SK-N-SH (cell line): ENCODE results near the gene STK25. TPM values are rescaled to one million over a fixed set of nuclear protein-coding genes. Genes with fewer than 3 reads are reported as not detected.

ENCODE experiments used
- CTCF ChIA-PET: fragments of 300-600, 350-600 bp; formaldehyde crosslinking; extraction: SDS; loops from one replicate; lab custom pipeline; 2021; lab: Yijun Ruan, JAX
- POLR2A ChIA-PET: fragments of 350-600 bp; sonication (Branson Sonifier 250); formaldehyde crosslinking; extraction: SDS; loops from one replicate; lab custom pipeline; 2020; ENCODE audit warnings: antibody characterized with exemption, inconsistent platforms; lab: Yijun Ruan, JAX
- DNase-seq: peaks from one replicate; pipeline ENCODE4 v3.0.0; 2012
- H2AFZ ChIP-seq: fragments of 200-600 bp; sonication (generic); 2 replicates; pipeline ENCODE4 v1.8.1; 2016; ENCODE audit warnings: antibody characterized with exemption, mild to moderate bottlenecking, low read depth
- H3F3A ChIP-seq: fragments of 200-600 bp; sonication (generic); replicated peaks from 2 replicates; pipeline ENCODE3; 2016; ENCODE audit warnings: antibody characterized with exemption, mild to moderate bottlenecking; ENCODE audit not compliant: insufficient read depth
- H3K27ac ChIP-seq, 2 experiments: fragments of 200-500 bp in 1 of 2; fragments of 200-600 bp in 1 of 2; sonication (Bioruptor generic) in 1 of 2; sonication (generic), shearing (Covaris generic) in 1 of 2; 2 replicates each; pipeline versions ENCODE4 v1.5.1 to v1.6.1; 2014 to 2016; ENCODE audit warnings: low read depth in 2 of 2, inconsistent platforms in 1 of 2, low read length in 1 of 2, mild to moderate bottlenecking in 1 of 2, mixed read lengths in 1 of 2
- H3K27me3 ChIP-seq: fragments of 200-600 bp; sonication (generic), shearing (Covaris generic); 2 replicates; pipeline ENCODE4 v1.6.1; 2016; ENCODE audit warnings: mixed run types; ENCODE audit not compliant: insufficient read depth
- H3K36me3 ChIP-seq, 2 experiments: fragments of 200-500 bp in 1 of 2; fragments of 200-600 bp in 1 of 2; sonication (Bioruptor generic) in 1 of 2; sonication (generic) in 1 of 2; replicated peaks in 1 of 2; 2 replicates each; pipeline versions ENCODE3 to v1.5.1; 2014 to 2016; ENCODE audit warnings: low read length in 1 of 2, mild to moderate bottlenecking in 1 of 2; ENCODE audit not compliant: insufficient read depth in 2 of 2, control insufficient read depth in 1 of 2
- H3K4me1 ChIP-seq, 2 experiments: fragments of 200-500 bp in 1 of 2; fragments of 200-600 bp in 1 of 2; sonication (Bioruptor generic) in 1 of 2; sonication (generic), shearing (Covaris generic) in 1 of 2; 2 replicates each; pipeline versions ENCODE4 v1.5.1 to v1.6.1; 2014 to 2016; ENCODE audit warnings: low read depth in 1 of 2, low read length in 1 of 2, mixed run types in 1 of 2; ENCODE audit not compliant: insufficient read depth in 2 of 2, control insufficient read depth in 1 of 2
- H3K4me2 ChIP-seq: fragments of 200-600 bp; sonication (generic), shearing (Covaris generic); 2 replicates; pipeline ENCODE4 v1.6.1; 2017; ENCODE audit warnings: mixed run types
- H3K4me3 ChIP-seq, 2 experiments: fragments of 200-500 bp in 1 of 2; fragments of 200-600 bp in 1 of 2; sonication (Bioruptor generic) in 1 of 2; sonication (generic), shearing (Covaris generic) in 1 of 2; 2 replicates each; pipeline versions ENCODE4 v1.5.1 to v1.8.1; 2014 to 2016; ENCODE audit warnings: low read depth in 2 of 2, inconsistent platforms in 1 of 2, low read length in 1 of 2, mild to moderate bottlenecking in 1 of 2, mixed read lengths in 1 of 2, moderate library complexity in 1 of 2
- H3K79me2 ChIP-seq: fragments of 200-600 bp; sonication (generic); 2 replicates; pipeline ENCODE4 v1.8.1; 2017; ENCODE audit warnings: mild to moderate bottlenecking; ENCODE audit not compliant: insufficient read depth
- H3K9ac ChIP-seq: fragments of 200-600 bp; sonication (generic); 2 replicates; pipeline ENCODE4 v1.6.1; 2017; ENCODE audit warnings: mixed run types
- H3K9me2 ChIP-seq: fragments of 200-600 bp; sonication (generic); 2 replicates; pipeline ENCODE4 v1.6.1; 2017; ENCODE audit warnings: mixed run types
- H3K9me3 ChIP-seq: fragments of 200-600 bp; sonication (generic); 2 replicates; pipeline ENCODE4 v1.6.1; 2017; ENCODE audit warnings: mixed run types, mild to moderate bottlenecking, moderate library complexity
- H4K20me1 ChIP-seq: fragments of 200-600 bp; sonication (generic); 2 replicates; pipeline ENCODE4 v1.6.1; 2017; ENCODE audit warnings: mild to moderate bottlenecking, mixed run types; ENCODE audit not compliant: insufficient read depth
- EZH2phosphoT487 ChIP-seq: fragments of 200-600 bp; sonication (generic); IDR thresholded peaks from 2 replicates; pipeline ENCODE4 v1.6.1; 2017; ENCODE audit warnings: low read depth, mixed run types, mild to moderate bottlenecking, antibody characterized with exemption, moderate library complexity, borderline replicate concordance
- FOXJ3 ChIP-seq: sonication (generic); formaldehyde crosslinking; IDR thresholded peaks from 2 replicates; pipeline ENCODE4 v1.5.1; 2020; ENCODE audit warnings: mild to moderate bottlenecking, missing genetic modification reagents
- GABPA ChIP-seq: IDR thresholded peaks from 2 replicates; pipeline ENCODE4 v1.4.0; 2012; ENCODE audit warnings: low read depth, mild to moderate bottlenecking
- GATA2 ChIP-seq: sonication (generic); formaldehyde crosslinking; IDR thresholded peaks from 2 replicates; pipeline ENCODE4 v1.5.0; 2020; ENCODE audit warnings: mild to moderate bottlenecking, missing genetic modification reagents
- JUND ChIP-seq: IDR thresholded peaks from 2 replicates; pipeline ENCODE4 v1.4.0; 2012
- MEF2A ChIP-seq: IDR thresholded peaks from 2 replicates; pipeline ENCODE4 v1.4.0; 2012; ENCODE audit warnings: low read depth, borderline replicate concordance
- MXI1 ChIP-seq: IDR thresholded peaks from 2 replicates; pipeline ENCODE4 v1.6.1; 2012; ENCODE audit warnings: mild to moderate bottlenecking, low read depth, low read length, improper control_type of control experiment
- NFIC ChIP-seq: IDR thresholded peaks from 2 replicates; pipeline ENCODE4 v1.4.0; 2012; ENCODE audit warnings: borderline replicate concordance
- RAD21 ChIP-seq: IDR thresholded peaks from 2 replicates; pipeline ENCODE4 v1.6.1; 2012; ENCODE audit warnings: mild to moderate bottlenecking, low read length
- RCOR1 ChIP-seq: fragments of 150-350 bp; IDR thresholded peaks from 2 replicates; pipeline ENCODE4 v1.6.1; 2017; ENCODE audit warnings: antibody characterized with exemption, low read length
- RFX5 ChIP-seq: IDR thresholded peaks from 2 replicates; pipeline ENCODE4 v1.6.1; 2012; ENCODE audit warnings: mild to moderate bottlenecking, improper control_type of control experiment, low read length
- SIN3A ChIP-seq: IDR thresholded peaks from 2 replicates; pipeline ENCODE4 v1.6.1; 2012; ENCODE audit warnings: low read depth, mild to moderate bottlenecking, low read length, moderate library complexity, borderline replicate concordance
- TAF1 ChIP-seq: IDR thresholded peaks from 2 replicates; pipeline ENCODE4 v1.6.1; 2012; ENCODE audit warnings: low read depth, mild to moderate bottlenecking, low read length, moderate library complexity, borderline replicate concordance
- TCF12 ChIP-seq: IDR thresholded peaks from 2 replicates; pipeline ENCODE4 v1.4.0; 2012
- TEAD4 ChIP-seq: IDR thresholded peaks from 2 replicates; pipeline ENCODE4 v1.4.0; 2012; ENCODE audit warnings: mild to moderate bottlenecking, borderline replicate concordance; ENCODE audit not compliant: insufficient read depth
- YY1 ChIP-seq: IDR thresholded peaks from 2 replicates; pipeline ENCODE4 v1.4.0; 2012; ENCODE audit warnings: low read depth, mild to moderate bottlenecking
- WGBS: methylation state at CpG from one replicate; pipeline ENCODE4 v1.1.6; 2017; ENCODE audit warnings: low lambda C conversion rate; 5-methylcytosine and 5-hydroxymethylcytosine counted together
- polyA plus RNA-seq, 3 experiments: library from polyadenylated mRNA; depleted of rRNA; stranded (reverse); fragments of >200 nt; gene quantifications; 2 replicates each; pipeline ENCODE4 v1.2.3, GENCODE V29; 2012
- TF ChIP-seq, protein P1 (sequence below): IDR thresholded peaks from 2 replicates; pipeline ENCODE4 v1.6.1; 2012; ENCODE audit warnings: mild to moderate bottlenecking, low read depth, low read length, moderate library complexity
- TF ChIP-seq, protein P2 (sequence below): IDR thresholded peaks from 2 replicates; pipeline ENCODE4 v1.4.0; 2012; ENCODE audit warnings: low read depth, borderline replicate concordance
- TF ChIP-seq, protein P3 (sequence below): fragments of 200-600 bp; sonication (generic); IDR thresholded peaks from 2 replicates; pipeline ENCODE4 v1.6.1; 2017; ENCODE audit warnings: antibody characterized with exemption, mild to moderate bottlenecking, moderate library complexity
- TF ChIP-seq, protein P4 (sequence below): fragments of 150-350 bp; IDR thresholded peaks from 2 replicates; pipeline ENCODE4 v1.6.1; 2016; ENCODE audit warnings: mild to moderate bottlenecking, low read depth, low read length
- TF ChIP-seq, protein P5 (sequence below): IDR thresholded peaks from 2 replicates; pipeline ENCODE4 v1.4.0; 2012; ENCODE audit warnings: low read depth

STK25 gene
- polyA plus RNA-seq, 1 of the 3 experiments (the other 2 are of a cell fraction): 236 TPM

DNA sequence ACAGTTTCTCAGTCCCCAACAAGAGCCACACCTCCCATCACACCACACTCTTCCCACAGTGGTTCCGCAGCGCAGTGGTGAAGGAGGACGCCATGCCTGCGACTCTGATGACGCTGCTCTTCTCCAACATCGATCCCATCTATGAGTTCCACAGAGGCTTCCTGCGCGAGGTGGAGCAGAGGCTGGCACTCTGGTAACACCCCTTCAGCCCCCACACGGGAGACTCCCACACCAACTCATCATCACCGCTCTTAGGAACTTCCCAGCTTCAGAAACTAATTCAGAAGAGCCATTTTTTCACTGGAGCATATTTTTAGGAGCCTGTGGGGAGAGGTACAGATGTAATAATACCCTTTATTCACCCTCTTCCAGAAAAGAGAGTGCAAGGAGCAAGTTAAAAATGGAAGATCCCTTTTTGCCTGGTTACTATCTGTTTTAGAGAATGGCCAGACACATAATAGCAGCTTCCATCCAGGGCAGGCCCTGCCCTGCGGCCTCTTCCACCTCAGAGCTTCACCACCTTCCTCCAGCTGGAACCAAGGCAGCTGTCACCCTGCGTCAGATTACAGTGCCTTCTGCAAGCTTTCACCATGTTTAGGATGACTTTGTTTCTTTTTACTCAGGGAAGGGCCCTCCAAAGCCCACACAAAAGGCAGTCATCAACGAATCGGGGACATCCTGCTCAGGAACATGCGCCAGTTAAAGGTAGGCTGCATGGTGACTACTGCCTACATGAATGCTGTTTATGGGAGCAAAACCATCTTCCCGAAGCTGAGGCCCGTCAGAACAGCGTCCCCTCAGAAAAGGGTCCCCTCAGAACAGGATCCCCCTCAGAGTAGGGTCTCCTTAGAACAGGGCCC, 44.9 kb downstream of the STK25 start (continued):
- TF ChIP-seq, protein P1, sequence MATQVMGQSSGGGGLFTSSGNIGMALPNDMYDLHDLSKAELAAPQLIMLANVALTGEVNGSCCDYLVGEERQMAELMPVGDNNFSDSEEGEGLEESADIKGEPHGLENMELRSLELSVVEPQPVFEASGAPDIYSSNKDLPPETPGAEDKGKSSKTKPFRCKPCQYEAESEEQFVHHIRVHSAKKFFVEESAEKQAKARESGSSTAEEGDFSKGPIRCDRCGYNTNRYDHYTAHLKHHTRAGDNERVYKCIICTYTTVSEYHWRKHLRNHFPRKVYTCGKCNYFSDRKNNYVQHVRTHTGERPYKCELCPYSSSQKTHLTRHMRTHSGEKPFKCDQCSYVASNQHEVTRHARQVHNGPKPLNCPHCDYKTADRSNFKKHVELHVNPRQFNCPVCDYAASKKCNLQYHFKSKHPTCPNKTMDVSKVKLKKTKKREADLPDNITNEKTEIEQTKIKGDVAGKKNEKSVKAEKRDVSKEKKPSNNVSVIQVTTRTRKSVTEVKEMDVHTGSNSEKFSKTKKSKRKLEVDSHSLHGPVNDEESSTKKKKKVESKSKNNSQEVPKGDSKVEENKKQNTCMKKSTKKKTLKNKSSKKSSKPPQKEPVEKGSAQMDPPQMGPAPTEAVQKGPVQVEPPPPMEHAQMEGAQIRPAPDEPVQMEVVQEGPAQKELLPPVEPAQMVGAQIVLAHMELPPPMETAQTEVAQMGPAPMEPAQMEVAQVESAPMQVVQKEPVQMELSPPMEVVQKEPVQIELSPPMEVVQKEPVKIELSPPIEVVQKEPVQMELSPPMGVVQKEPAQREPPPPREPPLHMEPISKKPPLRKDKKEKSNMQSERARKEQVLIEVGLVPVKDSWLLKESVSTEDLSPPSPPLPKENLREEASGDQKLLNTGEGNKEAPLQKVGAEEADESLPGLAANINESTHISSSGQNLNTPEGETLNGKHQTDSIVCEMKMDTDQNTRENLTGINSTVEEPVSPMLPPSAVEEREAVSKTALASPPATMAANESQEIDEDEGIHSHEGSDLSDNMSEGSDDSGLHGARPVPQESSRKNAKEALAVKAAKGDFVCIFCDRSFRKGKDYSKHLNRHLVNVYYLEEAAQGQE: no peak
- no peak for TF ChIP-seq MXI1
- no peak for TF ChIP-seq EZH2phosphoT487
- no peak for TF ChIP-seq GABPA
- TF ChIP-seq JUND: no peak

DNA sequence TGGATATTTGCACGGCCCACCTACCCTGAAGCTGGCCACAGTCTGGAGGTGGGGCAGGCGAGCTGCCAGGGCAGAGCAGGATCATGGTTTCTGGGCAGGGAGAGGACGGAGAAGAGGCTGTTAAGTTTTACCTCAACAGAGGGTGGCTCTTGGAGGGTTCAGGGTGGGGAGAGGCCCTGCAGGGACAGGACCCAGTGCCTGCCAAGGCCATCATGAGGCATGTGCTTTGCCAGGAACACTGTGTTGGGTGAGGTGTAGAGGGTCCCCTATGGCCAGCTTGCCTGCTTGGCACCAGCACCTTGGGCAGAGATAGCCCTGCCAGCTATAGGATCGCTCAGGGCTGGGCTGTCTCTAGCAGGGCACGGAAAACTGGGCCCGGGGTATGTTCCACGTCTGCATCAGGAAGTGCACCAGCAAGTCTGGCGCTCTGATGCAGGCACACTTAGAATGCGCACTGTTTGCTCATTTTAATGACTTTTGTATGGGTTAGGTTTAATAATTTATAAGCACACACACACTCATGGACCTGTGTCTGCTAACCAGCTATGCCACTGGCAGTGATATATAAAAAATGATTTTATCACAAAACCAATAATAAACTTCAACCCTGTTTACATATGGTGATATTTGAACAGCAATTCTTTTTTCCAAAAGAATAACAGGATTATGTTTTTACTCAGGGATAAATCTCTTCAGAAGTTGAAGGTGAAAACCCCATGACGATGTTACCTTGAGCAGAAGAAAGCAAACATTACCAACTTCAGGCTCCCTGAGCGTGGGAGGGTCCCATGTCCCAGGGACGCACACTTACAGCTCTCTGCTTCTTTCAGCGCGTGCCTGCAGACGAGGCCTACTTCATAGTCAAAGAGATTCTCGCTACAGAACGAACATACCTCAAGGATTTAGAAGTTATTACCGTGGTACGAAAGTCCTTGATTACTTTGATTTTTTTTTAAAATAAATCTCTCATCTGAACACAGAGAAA, 46.4 kb downstream of the STK25 start:
- WGBS: 88% methylated on average over 16 of the region's 19 CpGs
- Histone ChIP-seq H3K27me3 (no peaks in the 10 kb centered on the region), H3K27ac (no peak overlapping the region), H3K36me3 (no peaks in the 10 kb centered on the region), H4K20me1 (no peaks in the 10 kb centered on the region), H3F3A (no peaks in the 10 kb centered on the region), H3K79me2 (no peaks in the 10 kb centered on the region), H3K9me3 (no peaks in the 10 kb centered on the region), H3K4me1 (no peaks in the 10 kb centered on the region; a peak in 1 of 4 replicates), H2AFZ (no peak overlapping the region), H3K4me3 (no peak overlapping the region), H3K4me2 (no peak overlapping the region), H3K9me2 (no peaks in the 10 kb centered on the region), H3K9ac (no peak overlapping the region)
- POLR2A ChIA-PET: no interaction called here
- CTCF ChIA-PET: no interaction called here
- TF ChIP-seq SIN3A (no peak), RAD21 (no peak), MEF2A (no peak), GATA2 (CRISPR knock-in tag) (no peak), TCF12 (no peak), RFX5 (no peak), NFIC (no peak), TEAD4 (no peak), FOXJ3 (no peak), YY1 (no peak), RCOR1 (no peak), TAF1 (no peak)
- TF ChIP-seq, protein P2, sequence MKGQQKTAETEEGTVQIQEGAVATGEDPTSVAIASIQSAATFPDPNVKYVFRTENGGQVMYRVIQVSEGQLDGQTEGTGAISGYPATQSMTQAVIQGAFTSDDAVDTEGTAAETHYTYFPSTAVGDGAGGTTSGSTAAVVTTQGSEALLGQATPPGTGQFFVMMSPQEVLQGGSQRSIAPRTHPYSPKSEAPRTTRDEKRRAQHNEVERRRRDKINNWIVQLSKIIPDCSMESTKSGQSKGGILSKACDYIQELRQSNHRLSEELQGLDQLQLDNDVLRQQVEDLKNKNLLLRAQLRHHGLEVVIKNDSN: no peak
- TF ChIP-seq, protein P3, sequence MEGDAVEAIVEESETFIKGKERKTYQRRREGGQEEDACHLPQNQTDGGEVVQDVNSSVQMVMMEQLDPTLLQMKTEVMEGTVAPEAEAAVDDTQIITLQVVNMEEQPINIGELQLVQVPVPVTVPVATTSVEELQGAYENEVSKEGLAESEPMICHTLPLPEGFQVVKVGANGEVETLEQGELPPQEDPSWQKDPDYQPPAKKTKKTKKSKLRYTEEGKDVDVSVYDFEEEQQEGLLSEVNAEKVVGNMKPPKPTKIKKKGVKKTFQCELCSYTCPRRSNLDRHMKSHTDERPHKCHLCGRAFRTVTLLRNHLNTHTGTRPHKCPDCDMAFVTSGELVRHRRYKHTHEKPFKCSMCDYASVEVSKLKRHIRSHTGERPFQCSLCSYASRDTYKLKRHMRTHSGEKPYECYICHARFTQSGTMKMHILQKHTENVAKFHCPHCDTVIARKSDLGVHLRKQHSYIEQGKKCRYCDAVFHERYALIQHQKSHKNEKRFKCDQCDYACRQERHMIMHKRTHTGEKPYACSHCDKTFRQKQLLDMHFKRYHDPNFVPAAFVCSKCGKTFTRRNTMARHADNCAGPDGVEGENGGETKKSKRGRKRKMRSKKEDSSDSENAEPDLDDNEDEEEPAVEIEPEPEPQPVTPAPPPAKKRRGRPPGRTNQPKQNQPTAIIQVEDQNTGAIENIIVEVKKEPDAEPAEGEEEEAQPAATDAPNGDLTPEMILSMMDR: no peak
- TF ChIP-seq, protein P4, sequence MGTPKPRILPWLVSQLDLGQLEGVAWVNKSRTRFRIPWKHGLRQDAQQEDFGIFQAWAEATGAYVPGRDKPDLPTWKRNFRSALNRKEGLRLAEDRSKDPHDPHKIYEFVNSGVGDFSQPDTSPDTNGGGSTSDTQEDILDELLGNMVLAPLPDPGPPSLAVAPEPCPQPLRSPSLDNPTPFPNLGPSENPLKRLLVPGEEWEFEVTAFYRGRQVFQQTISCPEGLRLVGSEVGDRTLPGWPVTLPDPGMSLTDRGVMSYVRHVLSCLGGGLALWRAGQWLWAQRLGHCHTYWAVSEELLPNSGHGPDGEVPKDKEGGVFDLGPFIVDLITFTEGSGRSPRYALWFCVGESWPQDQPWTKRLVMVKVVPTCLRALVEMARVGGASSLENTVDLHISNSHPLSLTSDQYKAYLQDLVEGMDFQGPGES: no peak
- TF ChIP-seq, protein P5, sequence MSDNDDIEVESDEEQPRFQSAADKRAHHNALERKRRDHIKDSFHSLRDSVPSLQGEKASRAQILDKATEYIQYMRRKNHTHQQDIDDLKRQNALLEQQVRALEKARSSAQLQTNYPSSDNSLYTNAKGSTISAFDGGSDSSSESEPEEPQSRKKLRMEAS: no peak
- DNase-seq: no peak
